H1 (cell line): ENCODE results near the gene ASCC1. TPM values are rescaled to one million over a fixed set of nuclear protein-coding genes. Genes with fewer than 3 reads are reported as not detected.

Experiments used
- ATF2 ChIP-seq: IDR thresholded peaks from 2 replicates; pipeline ENCODE4 v1.6.1; 2012; ENCODE audit warnings: low read length, inconsistent platforms
- KDM1A ChIP-seq: fragments of 200-600, 300-600 bp; sonication (generic); IDR thresholded peaks from 2 replicates; pipeline ENCODE4 v1.7.1; 2016; ENCODE audit warnings: mild to moderate bottlenecking, low read length, borderline replicate concordance
- SIRT6 ChIP-seq: IDR thresholded peaks from one replicate; pipeline ENCODE4 v1.7.1; 2012; ENCODE audit warnings: low read length, inconsistent platforms
- polyA plus RNA-seq, 7 experiments: library from polyadenylated mRNA; depleted of rRNA in 3 of 7; stranded (reverse) in 5 of 7; unstranded in 2 of 7; fragments of >200 nt in 5 of 7; fragments of 200-250 nt in 2 of 7; gene quantifications; 1 replicate in 5 of 7; 2 replicates in 1 of 7; 4 replicates in 1 of 7; pipeline versions ENCODE4 v1.2.1 to v1.2.3, GENCODE V29; 2011 to 2013; ENCODE audit warnings: missing spikeins in 2 of 7, mixed read lengths in 2 of 7
- total RNA-seq: library from RNA; stranded (reverse); fragmentation: NEBNext Ultra II Directional; extraction: Animal tissue kit (Norgen Biotek cat#: 25700); gene quantifications from 2 replicates; pipeline ENCODE4 v1.2.1, GENCODE V29; 2021

ASCC1 gene
- total and polyA plus RNA-seq, 2 of the 8 experiments (the other 6 are each of a cell fraction or from before 2014, with no cell fraction given), result 25.6 to 35.8 TPM

- no peak for TF ChIP-seq SIRT6
- no peak for TF ChIP-seq ATF2
- no peak for TF ChIP-seq KDM1A
These were observed 120.9 kb downstream of the ASCC1 start (continued) for GRCh38 chr10:72095195-72095594.
